Coronary artery (tissue), 2 donors: ENCODE data around the gene MAP3K14.

ENCODE experiments used
- DNase-seq: peaks from one replicate; pipeline ENCODE4 v3.0.0-alpha.2; 2017; ENCODE audit warnings: low spot score
- H3K27ac ChIP-seq, 2 donors: fragments of 200-600 bp; sonication (generic); one replicate each; pipeline ENCODE4 v1.5.1; 2016 to 2019
- H3K4me3 ChIP-seq: fragments of 200-600 bp; sonication (generic); 2 replicates; pipeline ENCODE4 v1.5.1; 2016; ENCODE audit warnings: mild to moderate bottlenecking, moderate library complexity
- CTCF ChIP-seq: fragments of 200-600 bp; sonication (generic); IDR thresholded peaks from one replicate; pipeline ENCODE4 v1.5.1; 2019; ENCODE audit warnings: antibody characterized with exemption

The MAP3K14 gene

GRCh38 chr17:45279898-45280297 is 36.9 kb downstream of the MAP3K14 start:
- no peak overlapping the region for H3K4me3 ChIP-seq
- no peak overlapping the region for H3K27ac ChIP-seq
- DNase-seq, result no peak
- no peak for TF ChIP-seq CTCF

GRCh38 chr17:45277992-45278391 is 38.8 kb downstream of the MAP3K14 start:
- TF ChIP-seq CTCF, result no peak
- H3K4me3 ChIP-seq, result peak overlapping the region; percentile 52
- DNase-seq, result no peak
- H3K27ac ChIP-seq, result peak overlapping the region in 1 of 2 donors; percentile 62

- Histone ChIP-seq H3K27ac (peak overlapping the region in 1 of 2 donors; percentile 62), H3K4me3 (peak overlapping the region; percentile 52)
- DNase-seq, result peak; percentile 89
- TF ChIP-seq CTCF, result peak; percentile 78
Measured at GRCh38 chr17:45277216-45277849, 39.5 kb downstream of the MAP3K14 start.

- no peak for DNase-seq
- TF ChIP-seq CTCF, result no peak
- H3K4me3 ChIP-seq, result no peak overlapping the region
- no peak overlapping the region for H3K27ac ChIP-seq
Measured at GRCh38 chr17:45276031-45276430, 40.8 kb downstream of the MAP3K14 start.

GRCh38 chr17:45274033-45274432 is 42.8 kb downstream of the MAP3K14 start:
- Histone ChIP-seq H3K4me3 (no peak overlapping the region), H3K27ac (no peak overlapping the region)
- DNase-seq, result no peak
- no peak for TF ChIP-seq CTCF

- H3K4me3 ChIP-seq, result no peak overlapping the region
- no peak for DNase-seq
- no peak overlapping the region for H3K27ac ChIP-seq
- no peak for TF ChIP-seq CTCF
Measured at GRCh38 chr17:45273551-45273957, 43.3 kb downstream of the MAP3K14 start.

- no peak overlapping the region for H3K4me3 ChIP-seq
- no peak for TF ChIP-seq CTCF
- no peak for DNase-seq
- no peak overlapping the region for H3K27ac ChIP-seq
Measured at GRCh38 chr17:45271603-45272002, 45.2 kb downstream of the MAP3K14 start.
